GM21576 (cell line): ENCODE results near the gene SLC7A8.
A peak's percentile ranks its signal among the peaks of the same experiment; 100 is the strongest.

ENCODE experiments used
- ATAC-seq: cut with Tn5 transposase; IDR thresholded peaks from one replicate; pipeline ENCODE4 v1.9.1; 2021; ENCODE audit warnings: mild to moderate bottlenecking, moderate library complexity; ENCODE audit not compliant: unreplicated experiment

SLC7A8 gene

DNA sequence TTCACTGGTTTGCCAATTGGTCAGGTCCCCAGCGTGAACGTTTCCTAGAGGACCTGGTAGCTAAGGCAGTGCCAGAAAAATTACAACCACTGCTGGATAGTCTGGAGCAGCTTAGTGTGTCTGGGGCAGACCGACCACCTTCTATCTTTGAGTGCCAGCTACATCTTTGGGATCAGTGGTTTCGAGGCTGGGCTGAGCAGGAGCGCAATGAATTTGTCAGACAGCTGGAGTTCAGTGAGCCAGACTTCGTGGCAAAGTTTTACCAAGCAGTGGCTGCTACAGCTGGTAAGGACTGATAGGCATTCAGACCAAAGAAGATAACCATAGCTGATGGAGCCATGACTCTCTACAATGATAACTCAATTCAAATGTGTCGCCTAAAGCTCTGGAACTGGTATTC, 85.7 kb downstream of the SLC7A8 start:
- no peak for ATAC-seq

DNA sequence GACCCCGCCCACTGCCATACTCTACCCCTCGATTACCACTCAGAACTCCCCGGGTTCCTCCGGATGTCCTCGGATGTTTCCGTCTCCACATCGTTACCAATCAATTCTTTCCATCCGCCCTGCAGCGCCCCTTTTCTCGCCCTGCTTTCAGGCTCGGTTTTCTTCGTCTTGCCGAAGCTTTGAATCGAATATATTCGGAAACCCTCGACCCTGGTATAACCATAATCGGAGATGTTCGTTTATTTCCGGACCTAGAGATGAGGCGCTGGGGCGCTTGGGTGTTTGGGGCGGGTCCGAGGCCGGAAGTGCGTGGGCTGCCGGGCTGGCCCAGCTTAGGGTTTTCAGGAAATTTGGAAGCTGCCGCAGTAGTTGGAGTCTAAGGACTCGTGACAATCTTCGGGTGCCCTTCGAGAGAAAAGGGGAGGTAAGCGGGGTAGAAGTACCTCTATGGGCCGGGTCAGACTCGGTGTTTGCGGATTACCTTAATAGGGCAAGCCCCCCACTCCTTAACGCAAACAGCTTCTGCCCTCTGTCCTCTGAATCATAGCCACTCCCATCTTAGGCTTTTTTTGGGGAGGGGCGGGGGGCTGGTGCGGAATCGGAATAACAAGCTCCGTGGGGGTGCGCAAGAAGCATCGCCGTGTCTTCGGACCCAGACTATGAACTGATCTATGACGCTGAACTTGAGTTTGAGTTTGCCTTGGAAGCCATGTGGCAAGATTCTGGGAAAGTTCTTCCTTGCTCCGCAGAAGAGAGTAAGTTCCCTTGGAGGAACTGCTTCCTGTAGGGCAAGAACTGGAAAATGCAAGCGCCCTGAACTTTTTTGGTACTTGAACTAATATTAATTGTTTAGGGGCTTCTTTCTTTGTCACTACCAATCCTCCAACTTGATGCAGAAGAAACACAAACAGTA, 88.0 kb downstream of the SLC7A8 start, which contains the start of gene C14orf119:
Gene C14orf119 (plus strand): TSS at position 310 of the 913 bp plus-strand sequence. CDS start 2,154 bp downstream, outside the sequence.
- peak; percentile 89 for ATAC-seq

DNA sequence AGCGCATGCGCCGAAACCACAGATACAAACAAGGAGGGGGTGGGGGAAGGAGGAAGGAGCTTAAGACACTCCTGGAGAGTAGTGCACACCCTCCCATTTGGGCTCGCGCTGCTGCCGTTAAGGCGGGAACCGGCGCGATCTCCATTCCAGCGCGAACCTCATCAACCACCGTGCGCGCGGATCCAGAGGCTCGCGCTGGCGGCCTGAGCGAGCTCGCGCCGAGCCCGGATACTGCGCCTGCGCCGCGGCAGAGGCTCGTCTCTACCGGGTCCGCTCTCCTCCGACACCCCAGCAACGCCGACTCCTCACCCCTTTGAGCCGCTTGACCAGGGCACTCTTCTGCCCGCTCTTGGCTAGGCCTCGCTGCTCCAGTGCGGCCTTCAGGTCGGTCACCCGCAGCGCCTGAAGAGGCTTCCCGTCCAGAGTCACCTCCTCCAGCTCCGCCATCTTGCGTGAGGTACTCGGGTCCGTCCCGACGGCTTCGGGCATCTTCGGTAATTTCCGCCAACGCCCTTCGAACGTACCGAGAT, 88.7 kb downstream of the SLC7A8 start, which contains the start of gene ACIN1:
Gene ACIN1 (minus strand): TSS at position 471 of the 530 bp plus-strand sequence. CDS start 24 bp downstream, at position 447.
- ATAC-seq, result peak; percentile 25

DNA sequence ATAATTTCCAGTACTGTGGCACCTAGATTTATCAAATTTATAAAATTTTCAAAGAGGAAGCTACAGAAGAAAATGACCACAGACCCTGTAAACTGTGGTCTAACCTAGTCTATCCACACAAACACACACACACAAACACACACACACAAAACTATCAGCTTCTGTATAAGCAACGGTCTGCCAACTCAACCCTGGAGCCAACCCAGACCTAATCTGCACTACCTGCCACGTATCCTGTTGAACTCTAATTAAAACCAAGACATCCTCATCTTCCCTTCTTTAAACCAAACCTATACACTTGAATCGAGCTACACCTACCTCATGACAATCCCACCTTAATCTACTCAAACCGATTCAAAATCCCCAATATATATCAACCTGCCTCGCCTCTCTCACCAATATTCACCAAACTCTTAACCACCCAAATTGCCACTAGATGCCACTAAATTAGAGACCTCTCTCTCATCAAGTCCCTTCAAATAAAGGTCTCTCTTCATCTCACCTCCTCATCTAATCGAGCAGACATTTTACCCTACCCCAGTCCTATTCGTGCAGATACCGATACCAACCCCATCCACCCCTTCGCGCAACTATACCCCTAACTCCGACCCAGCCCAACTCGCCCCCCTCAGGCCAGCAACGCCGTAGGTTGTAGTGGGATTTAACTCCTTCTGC, 89.3 kb downstream of the SLC7A8 start:
- peak; percentile 21 for ATAC-seq

DNA sequence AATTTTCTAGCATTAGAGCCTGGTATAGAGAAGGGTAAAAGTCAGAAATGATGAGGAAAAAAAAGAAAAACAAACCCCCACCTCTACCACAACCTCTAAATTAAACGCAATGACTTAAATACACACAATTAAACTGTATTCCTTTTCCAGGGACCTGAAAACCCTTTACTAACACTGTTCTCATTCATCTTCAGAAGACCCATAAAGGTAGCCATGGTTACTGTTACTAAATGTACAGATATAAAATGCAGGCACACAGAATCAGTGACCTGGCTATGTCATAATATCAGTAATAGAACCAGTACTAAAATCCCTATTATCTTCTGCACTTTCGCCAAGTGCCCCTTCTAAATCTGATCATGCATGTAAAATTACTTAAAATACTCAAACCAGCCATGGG, 89.9 kb downstream of the SLC7A8 start:
- ATAC-seq, result no peak

DNA sequence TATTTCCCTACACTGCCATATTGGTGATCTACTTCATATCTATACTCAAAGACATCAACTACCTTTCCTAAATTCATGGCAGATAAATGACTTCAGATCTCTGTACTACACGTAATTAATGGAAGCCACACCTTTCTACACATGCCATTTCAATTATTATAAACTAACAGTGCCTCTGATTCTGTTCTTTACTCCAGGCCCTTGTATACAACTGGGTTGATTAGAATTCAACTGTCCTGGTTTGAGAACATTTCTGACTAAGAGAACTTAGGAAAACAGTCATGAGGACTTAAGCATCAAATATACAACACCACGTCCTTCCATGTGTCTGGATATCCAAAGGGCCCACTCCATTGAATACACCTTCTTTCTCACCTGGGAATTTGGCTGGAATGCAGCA, 90.4 kb downstream of the SLC7A8 start:
- ATAC-seq, result no peak

DNA sequence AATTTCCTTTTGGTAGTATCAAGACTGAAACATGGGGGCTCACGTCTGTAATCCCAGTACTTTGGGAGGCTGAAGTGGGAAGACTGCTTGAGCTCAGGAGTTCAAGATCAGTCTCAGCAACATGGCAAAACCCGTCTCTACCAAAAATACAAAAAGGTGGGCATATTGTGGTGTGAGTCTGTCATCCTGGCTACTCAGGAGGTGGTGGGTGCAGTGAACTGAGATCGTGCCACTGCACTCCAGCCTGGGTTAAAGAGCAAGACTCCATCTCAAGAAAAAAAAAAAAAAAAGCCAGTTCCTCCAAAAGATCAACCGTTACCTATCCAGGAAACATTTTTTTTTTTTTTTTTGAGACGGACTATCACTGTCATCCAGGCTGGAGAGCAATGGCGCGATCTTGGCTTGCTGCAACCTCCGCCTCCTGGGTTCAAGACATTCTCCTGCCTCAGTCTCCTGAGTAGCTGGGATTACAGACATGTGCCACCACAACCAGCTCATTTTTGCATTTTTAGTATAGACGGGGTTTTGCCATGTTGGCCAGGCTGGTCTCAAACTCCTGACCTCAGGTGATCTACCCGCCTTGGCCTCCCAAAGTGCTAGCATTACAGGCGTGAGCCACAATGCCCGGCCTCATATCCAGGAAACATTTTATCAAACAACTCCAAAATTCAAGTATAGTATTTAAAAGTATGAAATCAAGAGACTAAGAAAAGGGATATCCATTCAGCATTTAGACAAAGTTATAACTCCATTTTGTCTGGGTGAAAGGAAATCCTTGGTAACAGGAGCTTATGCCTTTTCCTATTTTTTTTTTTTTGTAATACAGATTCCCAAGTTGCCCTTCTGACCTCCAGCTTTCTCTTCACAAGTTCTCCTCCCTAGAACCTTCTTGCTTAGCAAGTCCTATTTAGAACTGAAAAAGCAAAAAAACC, 91.9 kb downstream of the SLC7A8 start:
- ATAC-seq, result no peak

DNA sequence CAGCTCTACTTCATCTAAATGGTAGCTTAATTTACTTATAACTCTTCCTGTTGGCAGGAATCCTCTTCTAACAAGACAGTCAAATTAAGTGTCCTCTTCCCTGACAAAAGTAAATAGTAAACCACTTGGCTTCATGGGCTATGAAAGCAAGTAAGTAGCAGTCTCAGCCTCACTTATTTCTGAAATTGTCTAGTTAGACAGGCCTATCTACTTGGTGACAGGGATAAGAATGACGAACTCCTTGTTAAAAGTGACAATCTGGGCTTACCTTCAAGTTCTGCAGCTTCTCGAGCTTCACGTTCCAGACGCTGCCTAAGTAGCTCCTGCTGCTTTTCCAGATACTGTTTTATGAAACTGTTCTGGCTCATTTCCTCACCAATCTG, 93.2 kb downstream of the SLC7A8 start:
- ATAC-seq, result no peak

DNA sequence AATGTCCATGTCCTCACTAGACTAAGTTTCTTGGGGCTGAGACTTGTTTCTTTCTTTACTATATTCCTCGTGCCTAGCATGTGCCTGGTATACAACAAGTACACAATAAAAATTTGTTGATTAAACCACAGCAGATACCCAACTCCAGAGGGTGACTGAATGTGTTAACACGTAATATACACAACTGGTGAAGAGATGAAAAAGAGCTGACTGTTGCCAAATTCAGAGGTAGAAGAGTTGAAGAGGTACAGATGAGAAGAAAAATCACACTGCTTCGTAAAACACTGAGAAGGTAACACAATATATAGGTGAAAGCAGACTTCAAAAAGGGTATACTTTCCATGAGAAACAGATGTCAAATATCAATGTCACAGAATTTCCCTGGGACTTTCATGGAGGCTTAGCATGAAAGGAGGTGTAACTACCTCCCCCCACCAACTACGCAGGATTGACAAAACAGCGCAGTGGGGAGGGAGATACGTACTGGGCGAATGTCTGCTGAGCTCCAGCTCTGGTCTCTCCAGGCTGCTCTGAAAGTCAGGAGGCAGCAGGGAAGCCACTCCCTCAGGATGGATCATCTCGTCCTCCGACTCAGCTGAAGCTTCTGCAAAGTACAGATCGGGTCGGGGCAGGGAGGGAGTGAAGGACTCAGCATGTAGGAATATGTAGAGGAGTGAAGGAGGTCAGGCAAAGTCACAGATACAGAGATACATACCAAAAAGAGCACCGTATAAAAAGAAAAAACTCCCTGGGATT, 93.8 kb downstream of the SLC7A8 start:
- ATAC-seq, result no peak

DNA sequence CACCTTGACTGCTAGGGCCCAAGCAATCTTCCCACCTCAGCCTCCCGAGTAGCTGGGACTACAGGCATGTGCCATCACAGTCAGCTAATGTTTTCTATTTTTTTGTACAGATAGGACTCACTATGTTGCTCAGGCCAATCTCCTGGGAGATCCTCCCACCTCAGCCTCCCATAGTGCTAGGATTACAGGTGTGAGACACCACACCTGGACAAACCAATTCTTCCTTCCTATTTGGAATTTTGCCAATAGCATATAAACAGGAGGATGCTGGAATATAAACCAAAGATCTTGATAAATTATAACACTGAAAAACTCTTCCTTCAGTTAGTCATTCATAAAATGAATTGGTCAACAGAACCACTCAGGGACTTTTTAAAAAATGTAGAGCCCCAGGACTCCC, 96.9 kb downstream of the SLC7A8 start:
- no peak for ATAC-seq

DNA sequence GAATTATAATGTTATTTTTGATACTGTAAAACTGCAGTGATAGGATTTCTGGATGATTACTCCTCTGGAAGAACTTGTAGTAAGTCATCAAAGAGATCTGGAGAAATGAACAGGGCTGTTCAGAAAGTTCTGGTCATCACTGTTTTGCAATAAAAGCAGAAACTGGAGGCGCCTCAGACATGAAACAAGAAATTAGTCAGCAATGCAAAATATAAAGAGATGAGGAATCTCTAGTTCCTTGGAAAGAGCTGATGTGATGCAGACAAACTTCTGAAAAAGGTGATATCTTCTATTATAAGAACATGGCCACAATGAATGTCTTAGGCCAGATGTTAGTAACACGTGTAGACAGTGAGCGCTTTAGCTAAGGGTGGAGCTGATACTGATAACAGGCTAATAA, 98.0 kb downstream of the SLC7A8 start:
- no peak for ATAC-seq

DNA sequence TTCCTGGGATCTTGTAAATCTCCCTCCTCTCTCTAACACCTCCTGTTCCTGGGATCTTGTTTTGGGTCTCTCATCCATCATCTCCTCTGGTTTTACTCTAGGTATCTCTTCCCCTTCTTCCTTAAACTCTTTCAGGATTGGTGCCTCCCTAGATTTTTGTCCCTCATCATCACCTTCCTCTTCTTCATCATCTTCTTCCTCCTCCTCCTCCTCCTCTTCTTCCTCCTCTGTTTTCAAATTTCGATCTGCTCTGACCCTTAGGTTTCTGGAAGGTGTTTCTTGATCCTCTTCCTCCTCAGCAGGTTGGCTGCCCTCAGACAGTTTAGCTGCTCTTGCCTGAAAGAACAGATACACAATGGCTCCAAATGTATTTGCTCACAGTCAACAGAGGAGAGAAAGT, 103.0 kb downstream of the SLC7A8 start:
- ATAC-seq, result no peak

DNA sequence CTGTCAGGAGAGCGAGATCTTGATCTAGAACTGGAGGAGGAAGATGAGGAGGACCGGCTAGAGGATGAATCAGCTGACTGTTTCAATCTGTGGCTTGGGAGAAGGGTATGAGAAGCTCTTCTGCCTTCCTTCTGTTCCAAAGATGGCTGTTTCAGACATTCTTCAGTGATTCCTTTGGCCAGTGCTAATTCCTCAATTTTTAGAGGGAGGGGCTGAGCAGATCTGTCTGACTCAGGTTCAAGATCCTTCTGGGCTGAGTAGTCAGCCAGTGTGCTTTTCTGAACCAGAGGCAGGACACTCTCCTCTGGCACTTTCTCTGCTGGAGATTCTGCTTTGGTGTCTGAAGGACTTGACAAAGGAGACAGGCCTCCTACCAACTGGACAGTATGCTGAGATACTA, 103.7 kb downstream of the SLC7A8 start:
- no peak for ATAC-seq

DNA sequence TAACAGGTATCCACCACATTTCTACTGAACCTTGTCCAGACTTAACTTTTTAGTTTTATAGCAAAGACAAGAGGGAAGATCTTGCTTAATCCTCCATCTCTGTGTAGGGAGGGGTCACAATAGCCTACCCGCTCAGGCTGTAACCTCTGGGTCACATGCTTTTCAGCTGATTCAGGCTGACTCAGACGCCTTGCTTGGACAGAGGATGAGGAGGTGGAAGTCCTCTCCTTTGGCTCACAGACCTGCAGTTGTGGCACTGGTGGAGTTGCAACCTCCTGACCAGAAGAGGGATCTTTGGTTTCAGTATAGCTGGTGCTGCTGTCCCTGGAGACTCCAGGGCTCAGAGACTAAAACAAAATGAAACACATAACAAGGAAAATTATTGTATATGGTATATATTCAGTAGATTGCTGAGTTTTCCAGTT, 104.8 kb downstream of the SLC7A8 start:
- ATAC-seq, result no peak

DNA sequence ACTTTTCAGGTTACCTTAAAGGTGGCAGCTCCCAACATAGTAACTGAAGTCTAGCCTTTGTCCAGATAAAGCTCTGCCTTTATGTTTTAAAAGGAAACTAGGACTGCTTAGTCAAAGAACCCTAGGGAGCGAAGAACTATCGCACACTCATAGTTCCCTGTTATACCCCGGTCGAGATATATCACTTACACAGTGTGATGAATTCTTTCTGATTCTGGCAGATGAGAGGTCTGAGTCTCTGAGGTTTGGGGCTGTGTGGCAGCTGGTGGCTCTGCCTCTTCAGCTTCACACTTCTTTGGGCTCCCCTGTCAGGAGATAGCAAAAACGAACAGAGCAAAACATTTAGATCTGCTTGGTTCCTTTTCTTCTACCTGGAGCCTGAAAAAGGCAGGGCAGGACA, 105.5 kb downstream of the SLC7A8 start:
- ATAC-seq, result no peak

DNA sequence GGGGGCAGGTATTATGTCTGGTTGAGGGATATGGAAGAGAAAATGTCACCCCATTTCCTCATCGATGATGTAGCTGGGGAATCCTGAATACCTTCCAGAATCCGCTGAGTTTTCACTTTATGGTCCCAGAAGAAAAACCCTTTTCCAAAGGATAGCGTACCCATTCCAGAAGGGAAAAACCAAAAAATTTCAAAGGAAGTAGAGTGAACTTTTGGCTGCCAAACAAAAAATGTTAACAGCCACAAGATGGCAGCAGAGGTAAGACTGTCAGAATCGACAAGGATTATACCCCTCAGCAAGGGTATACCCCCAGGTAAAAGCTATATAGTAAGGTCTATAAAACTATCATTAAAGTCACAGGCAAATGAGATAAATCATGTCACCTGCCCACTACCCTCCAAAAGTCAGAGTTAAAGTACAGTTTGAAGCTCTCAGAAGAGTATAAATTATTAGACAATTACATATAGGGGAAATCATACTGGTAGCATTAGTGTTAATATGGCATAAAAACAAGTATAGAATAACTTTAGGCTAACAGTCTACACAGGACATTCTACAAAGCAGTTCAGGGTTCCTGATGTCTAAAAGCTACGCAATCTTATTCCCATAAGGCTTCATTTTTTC, 106.6 kb downstream of the SLC7A8 start:
- ATAC-seq, result no peak
